ENCODE results near the gene KIF5C. TPM values are rescaled to one million over a fixed set of nuclear protein-coding genes. Genes with fewer than 3 reads are reported as not detected.

Gene KIF5C
- total and polyA plus RNA-seq, 4 donors = 0.06 to 0.25 (median 0.14) TPM

DNA sequence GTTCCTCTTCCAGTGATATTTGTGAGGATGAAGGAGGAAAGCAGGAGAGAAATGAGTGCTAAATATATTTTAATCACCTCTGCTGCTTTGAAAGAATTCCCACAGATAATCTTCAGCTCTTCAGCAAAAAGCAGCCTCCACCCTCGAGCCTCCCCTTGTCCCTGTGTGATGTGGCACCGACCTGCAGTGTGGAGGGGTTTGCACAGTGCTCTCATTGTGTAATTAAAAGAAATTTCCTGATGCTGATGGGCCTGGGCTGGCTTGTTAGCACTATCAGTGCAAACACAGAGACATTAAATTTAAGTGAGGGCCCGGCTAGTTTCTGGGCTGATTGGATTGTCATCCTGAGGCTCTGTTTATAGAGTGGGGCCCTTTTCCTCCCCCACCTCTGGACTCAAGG lies 53.4 kb downstream of the KIF5C start:
- Histone ChIP-seq H3K36me3 (ENCODE audit: control insufficient read depth in 4 of 4, insufficient read depth in 3 of 4, low read depth in 1 of 4, low read length in 3 of 4) (no peaks in the 10 kb centered on the region), H3K4me1 (ENCODE audit: control insufficient read depth in 4 of 4, insufficient read depth in 4 of 4, low read length in 3 of 4) (no peaks in the 10 kb centered on the region), H3K27me3 (ENCODE audit: control insufficient read depth in 4 of 4, insufficient read depth in 4 of 4, low read length in 3 of 4) (no peaks in the 10 kb centered on the region), H3K9ac (ENCODE audit: low read depth in 1 of 2, low read length in 2 of 2) (no peak overlapping the region), H3K4me3 (ENCODE audit: low read depth in 1 of 3, low read length in 3 of 3) (no peak overlapping the region), H3K27ac (ENCODE audit: low read depth in 1 of 2, low read length in 2 of 2) (no peak overlapping the region), H3K9me3 (ENCODE audit: control insufficient read depth in 4 of 4, low read length in 3 of 4) (no peaks in the 10 kb centered on the region)
- WGBS = 65% methylated on average over 3 of the region's 3 CpGs
- no peak for TF ChIP-seq RAD21 (IDR thresholded peaks at IDR 0.05)
- no peak for DNase-seq (ENCODE audit: low spot score)

DNA sequence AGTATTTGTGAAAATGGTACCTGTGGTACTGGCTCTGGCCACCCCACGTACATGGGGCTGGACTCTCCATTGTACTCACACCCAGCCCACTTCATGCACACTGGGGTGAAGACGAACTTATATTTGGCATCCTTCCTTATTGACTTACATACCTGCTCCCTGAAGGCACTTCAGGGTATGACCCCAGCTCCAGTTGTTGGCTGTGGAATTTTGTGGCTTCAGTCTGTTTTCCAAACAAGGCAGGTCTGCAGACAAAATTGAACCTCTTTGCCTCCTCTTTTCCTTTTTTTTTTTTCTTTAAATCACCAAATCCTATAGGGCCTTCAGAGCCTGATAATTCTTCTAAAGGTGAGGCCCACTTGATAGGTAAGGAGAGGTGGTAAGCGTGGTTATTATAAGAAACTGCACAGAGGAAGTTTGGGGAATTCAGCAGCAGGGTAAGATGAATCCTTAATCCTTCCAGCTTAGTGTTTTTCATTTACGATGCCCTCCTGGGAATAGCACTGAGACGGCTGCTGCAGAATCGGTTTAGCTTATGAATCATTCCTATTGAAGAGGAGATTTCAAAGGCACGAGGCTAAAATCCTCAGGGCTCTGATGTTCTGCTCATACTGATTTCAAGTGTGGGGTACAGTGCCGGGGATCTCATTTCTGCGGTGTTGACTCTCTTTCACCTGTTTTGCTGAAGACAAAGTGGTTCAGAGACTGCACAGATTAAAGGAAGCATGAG lies 55.2 kb downstream of the KIF5C start:
- no peak for TF ChIP-seq GABPA (IDR thresholded peaks at IDR 0.05 in 1 of 2, conservative IDR thresholded peaks at IDR 0.05 in 1 of 2)
- no peak for TF ChIP-seq FOXA2 (IDR thresholded peaks at IDR 0.05)
- TF ChIP-seq EGR1 (IDR thresholded peaks at IDR 0.05; ENCODE audit: low read depth in 2 of 2) = no peak
- no peak for TF ChIP-seq SP1 (IDR thresholded peaks at IDR 0.05)
- TF ChIP-seq YY1 (IDR thresholded peaks at IDR 0.05) = no peak
- TF ChIP-seq, protein P1, sequence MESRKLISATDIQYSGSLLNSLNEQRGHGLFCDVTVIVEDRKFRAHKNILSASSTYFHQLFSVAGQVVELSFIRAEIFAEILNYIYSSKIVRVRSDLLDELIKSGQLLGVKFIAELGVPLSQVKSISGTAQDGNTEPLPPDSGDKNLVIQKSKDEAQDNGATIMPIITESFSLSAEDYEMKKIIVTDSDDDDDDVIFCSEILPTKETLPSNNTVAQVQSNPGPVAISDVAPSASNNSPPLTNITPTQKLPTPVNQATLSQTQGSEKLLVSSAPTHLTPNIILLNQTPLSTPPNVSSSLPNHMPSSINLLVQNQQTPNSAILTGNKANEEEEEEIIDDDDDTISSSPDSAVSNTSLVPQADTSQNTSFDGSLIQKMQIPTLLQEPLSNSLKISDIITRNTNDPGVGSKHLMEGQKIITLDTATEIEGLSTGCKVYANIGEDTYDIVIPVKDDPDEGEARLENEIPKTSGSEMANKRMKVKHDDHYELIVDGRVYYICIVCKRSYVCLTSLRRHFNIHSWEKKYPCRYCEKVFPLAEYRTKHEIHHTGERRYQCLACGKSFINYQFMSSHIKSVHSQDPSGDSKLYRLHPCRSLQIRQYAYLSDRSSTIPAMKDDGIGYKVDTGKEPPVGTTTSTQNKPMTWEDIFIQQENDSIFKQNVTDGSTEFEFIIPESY (IDR thresholded peaks at IDR 0.05) = no peak
- TF ChIP-seq, protein P2, sequence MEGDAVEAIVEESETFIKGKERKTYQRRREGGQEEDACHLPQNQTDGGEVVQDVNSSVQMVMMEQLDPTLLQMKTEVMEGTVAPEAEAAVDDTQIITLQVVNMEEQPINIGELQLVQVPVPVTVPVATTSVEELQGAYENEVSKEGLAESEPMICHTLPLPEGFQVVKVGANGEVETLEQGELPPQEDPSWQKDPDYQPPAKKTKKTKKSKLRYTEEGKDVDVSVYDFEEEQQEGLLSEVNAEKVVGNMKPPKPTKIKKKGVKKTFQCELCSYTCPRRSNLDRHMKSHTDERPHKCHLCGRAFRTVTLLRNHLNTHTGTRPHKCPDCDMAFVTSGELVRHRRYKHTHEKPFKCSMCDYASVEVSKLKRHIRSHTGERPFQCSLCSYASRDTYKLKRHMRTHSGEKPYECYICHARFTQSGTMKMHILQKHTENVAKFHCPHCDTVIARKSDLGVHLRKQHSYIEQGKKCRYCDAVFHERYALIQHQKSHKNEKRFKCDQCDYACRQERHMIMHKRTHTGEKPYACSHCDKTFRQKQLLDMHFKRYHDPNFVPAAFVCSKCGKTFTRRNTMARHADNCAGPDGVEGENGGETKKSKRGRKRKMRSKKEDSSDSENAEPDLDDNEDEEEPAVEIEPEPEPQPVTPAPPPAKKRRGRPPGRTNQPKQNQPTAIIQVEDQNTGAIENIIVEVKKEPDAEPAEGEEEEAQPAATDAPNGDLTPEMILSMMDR (IDR thresholded peaks at IDR 0.05; ENCODE audit: low read depth, low read length, missing input control) = no peak
- TF ChIP-seq HNF4A (conservative IDR thresholded peaks at IDR 0.05) = no peak
- TF ChIP-seq NR2F2 (IDR thresholded peaks at IDR 0.05) = no peak
- TF ChIP-seq TAF1 (conservative IDR thresholded peaks at IDR 0.05) = no peak
- no peak for TF ChIP-seq FOXA1 (IDR thresholded peaks at IDR 0.05)
- TF ChIP-seq JUND (IDR thresholded peaks at IDR 0.05) = no peak
- TF ChIP-seq RAD21 (IDR thresholded peaks at IDR 0.05) = no peak
- TF ChIP-seq, protein P3, sequence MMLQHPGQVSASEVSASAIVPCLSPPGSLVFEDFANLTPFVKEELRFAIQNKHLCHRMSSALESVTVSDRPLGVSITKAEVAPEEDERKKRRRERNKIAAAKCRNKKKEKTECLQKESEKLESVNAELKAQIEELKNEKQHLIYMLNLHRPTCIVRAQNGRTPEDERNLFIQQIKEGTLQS (IDR thresholded peaks at IDR 0.05) = no peak
- TF ChIP-seq RXRA (IDR thresholded peaks at IDR 0.05) = no peak
- TF ChIP-seq, protein P4, sequence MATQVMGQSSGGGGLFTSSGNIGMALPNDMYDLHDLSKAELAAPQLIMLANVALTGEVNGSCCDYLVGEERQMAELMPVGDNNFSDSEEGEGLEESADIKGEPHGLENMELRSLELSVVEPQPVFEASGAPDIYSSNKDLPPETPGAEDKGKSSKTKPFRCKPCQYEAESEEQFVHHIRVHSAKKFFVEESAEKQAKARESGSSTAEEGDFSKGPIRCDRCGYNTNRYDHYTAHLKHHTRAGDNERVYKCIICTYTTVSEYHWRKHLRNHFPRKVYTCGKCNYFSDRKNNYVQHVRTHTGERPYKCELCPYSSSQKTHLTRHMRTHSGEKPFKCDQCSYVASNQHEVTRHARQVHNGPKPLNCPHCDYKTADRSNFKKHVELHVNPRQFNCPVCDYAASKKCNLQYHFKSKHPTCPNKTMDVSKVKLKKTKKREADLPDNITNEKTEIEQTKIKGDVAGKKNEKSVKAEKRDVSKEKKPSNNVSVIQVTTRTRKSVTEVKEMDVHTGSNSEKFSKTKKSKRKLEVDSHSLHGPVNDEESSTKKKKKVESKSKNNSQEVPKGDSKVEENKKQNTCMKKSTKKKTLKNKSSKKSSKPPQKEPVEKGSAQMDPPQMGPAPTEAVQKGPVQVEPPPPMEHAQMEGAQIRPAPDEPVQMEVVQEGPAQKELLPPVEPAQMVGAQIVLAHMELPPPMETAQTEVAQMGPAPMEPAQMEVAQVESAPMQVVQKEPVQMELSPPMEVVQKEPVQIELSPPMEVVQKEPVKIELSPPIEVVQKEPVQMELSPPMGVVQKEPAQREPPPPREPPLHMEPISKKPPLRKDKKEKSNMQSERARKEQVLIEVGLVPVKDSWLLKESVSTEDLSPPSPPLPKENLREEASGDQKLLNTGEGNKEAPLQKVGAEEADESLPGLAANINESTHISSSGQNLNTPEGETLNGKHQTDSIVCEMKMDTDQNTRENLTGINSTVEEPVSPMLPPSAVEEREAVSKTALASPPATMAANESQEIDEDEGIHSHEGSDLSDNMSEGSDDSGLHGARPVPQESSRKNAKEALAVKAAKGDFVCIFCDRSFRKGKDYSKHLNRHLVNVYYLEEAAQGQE (IDR thresholded peaks at IDR 0.05) = no peak
- TF ChIP-seq HNF4G (IDR thresholded peaks at IDR 0.05) = no peak
- TF ChIP-seq, protein P5, sequence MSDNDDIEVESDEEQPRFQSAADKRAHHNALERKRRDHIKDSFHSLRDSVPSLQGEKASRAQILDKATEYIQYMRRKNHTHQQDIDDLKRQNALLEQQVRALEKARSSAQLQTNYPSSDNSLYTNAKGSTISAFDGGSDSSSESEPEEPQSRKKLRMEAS (IDR thresholded peaks at IDR 0.05) = no peak
- Histone ChIP-seq H3K4me3 (ENCODE audit: low read depth in 1 of 3, low read length in 3 of 3) (no peak overlapping the region), H3K4me1 (ENCODE audit: control insufficient read depth in 4 of 4, insufficient read depth in 4 of 4, low read length in 3 of 4) (no peaks in the 10 kb centered on the region), H3K27ac (ENCODE audit: low read depth in 1 of 2, low read length in 2 of 2) (no peak overlapping the region), H3K36me3 (ENCODE audit: control insufficient read depth in 4 of 4, insufficient read depth in 3 of 4, low read depth in 1 of 4, low read length in 3 of 4) (no peaks in the 10 kb centered on the region), H3K9me3 (ENCODE audit: control insufficient read depth in 4 of 4, low read length in 3 of 4) (no peaks in the 10 kb centered on the region), H3K9ac (ENCODE audit: low read depth in 1 of 2, low read length in 2 of 2) (no peak overlapping the region), H3K27me3 (ENCODE audit: control insufficient read depth in 4 of 4, insufficient read depth in 4 of 4, low read length in 3 of 4) (no peaks in the 10 kb centered on the region)
- 82% methylated on average over 9 of the region's 9 CpGs for WGBS
- DNase-seq (ENCODE audit: low spot score) = no peak
